22Rv1 (cell line): ENCODE results near the gene TRMT10A.

Experiments
- H3K27ac ChIP-seq: fragments of 450-650 bp; 2 replicates; pipeline ENCODE4 v1.5.1; 2017
- CTCF ChIP-seq: fragments of 450-650 bp; IDR thresholded peaks from 2 replicates; pipeline ENCODE4 v1.5.1; 2017; ENCODE audit warnings: mild to moderate bottlenecking
- ZFX ChIP-seq: fragments of 450-650 bp; IDR thresholded peaks from 2 replicates; pipeline ENCODE4 v1.6.1; 2017; ENCODE audit warnings: antibody characterized with exemption, borderline replicate concordance

Gene TRMT10A

GRCh38 chr4:99518601-99519295, 45.1 kb downstream of the TRMT10A start:
- no peak overlapping the region for H3K27ac ChIP-seq
- no peak for TF ChIP-seq CTCF
- TF ChIP-seq ZFX: no peak

- no peak within 1 kb of the TSS for H3K27ac ChIP-seq
- TF ChIP-seq CTCF (no peak), ZFX (no peak)
Observed at GRCh38 chr4:99510721-99511120, 53.1 kb downstream of the TRMT10A start, which contains the start of gene C4orf17. Gene C4orf17 (plus strand): TSS chr4:99511021. CDS start chr4:99513082, 2,061 bp downstream.

- no peak for TF ChIP-seq ZFX
- no peak for TF ChIP-seq CTCF
- H3K27ac ChIP-seq: no peak overlapping the region
Observed at GRCh38 chr4:99507762-99508161, 56.1 kb downstream of the TRMT10A start.

- no peak overlapping the region for H3K27ac ChIP-seq
- no peak for TF ChIP-seq ZFX
- TF ChIP-seq CTCF: no peak
Observed at GRCh38 chr4:99507349-99507748, 56.5 kb downstream of the TRMT10A start.

- no peak for TF ChIP-seq ZFX
- TF ChIP-seq CTCF: no peak
- no peak overlapping the region for H3K27ac ChIP-seq
Observed at GRCh38 chr4:99506781-99507180, 57.1 kb downstream of the TRMT10A start.

GRCh38 chr4:99504804-99505502, 58.9 kb downstream of the TRMT10A start:
- H3K27ac ChIP-seq: no peak overlapping the region
- TF ChIP-seq CTCF (no peak), ZFX (no peak)
